Central memory CD4-positive, alpha-beta T cell (primary cell): ENCODE measurements around the gene IL4I1.

ENCODE experiments used
- DNase-seq: peaks from one replicate; pipeline ENCODE4 v3.0.0; 2022

Gene IL4I1

GRCh38 chr19:49924004-49924880 is 27.6 kb upstream of the IL4I1 start:
- DNase-seq = no peak

GRCh38 chr19:49923055-49924003 is 26.6 kb upstream of the IL4I1 start:
- no peak for DNase-seq

- no peak for DNase-seq
These were observed 25.4 kb upstream of the IL4I1 start for GRCh38 chr19:49921871-49922795.

GRCh38 chr19:49920624-49921363 is 24.1 kb upstream of the IL4I1 start:
- DNase-seq = no peak

GRCh38 chr19:49918089-49918488 is 21.4 kb upstream of the IL4I1 start:
- DNase-seq = no peak

- no peak for DNase-seq
These were observed 20.4 kb upstream of the IL4I1 start for GRCh38 chr19:49916839-49917733.

- no peak for DNase-seq
These were observed 18.6 kb upstream of the IL4I1 start for GRCh38 chr19:49915271-49915670.

GRCh38 chr19:49913720-49914119 is 17.0 kb upstream of the IL4I1 start:
- no peak for DNase-seq

GRCh38 chr19:49912965-49913685 is 16.4 kb upstream of the IL4I1 start:
- no peak for DNase-seq

- no peak for DNase-seq
These were observed 14.9 kb upstream of the IL4I1 start for GRCh38 chr19:49911381-49912145.

- DNase-seq = no peak
These were observed 13.5 kb upstream of the IL4I1 start for GRCh38 chr19:49910179-49910578.

- no peak for DNase-seq
These were observed 12.1 kb upstream of the IL4I1 start for GRCh38 chr19:49908480-49909420.

- no peak for DNase-seq
These were observed 11.2 kb upstream of the IL4I1 start for GRCh38 chr19:49907745-49908446.

- no peak for DNase-seq
These were observed 10.3 kb upstream of the IL4I1 start for GRCh38 chr19:49906879-49907564.

- no peak for DNase-seq
These were observed 7.4 kb upstream of the IL4I1 start for GRCh38 chr19:49904136-49904535.

- DNase-seq = no peak
These were observed 955 bp downstream of the IL4I1 start for GRCh38 chr19:49895566-49896297.
